Suprapubic skin (tissue), 4 donors: ENCODE measurements around the gene PIK3CG. TPM values are rescaled to one million over a fixed set of nuclear protein-coding genes. Genes with fewer than 3 reads are reported as not detected.

Source experiments
- DNase-seq, 2 donors: peaks; one replicate each; pipeline ENCODE4 v3.0.0-alpha.2; 2019; ENCODE audit warnings: low spot score in 2 of 2
- H3K27ac ChIP-seq: fragments of 200-600 bp; sonication (generic); one replicate; pipeline ENCODE4 v1.5.1; 2019
- H3K27me3 ChIP-seq: fragments of 200-600 bp; sonication (generic); one replicate; pipeline ENCODE4 v1.5.1; 2019
- H3K36me3 ChIP-seq: fragments of 200-600 bp; sonication (generic); one replicate; pipeline ENCODE4 v1.5.1; 2019
- H3K4me1 ChIP-seq: fragments of 200-600 bp; sonication (generic); one replicate; pipeline ENCODE4 v1.5.1; 2019
- H3K4me3 ChIP-seq: fragments of 200-600 bp; sonication (generic); one replicate; pipeline ENCODE4 v1.5.1; 2019; ENCODE audit warnings: mild to moderate bottlenecking
- H3K9me3 ChIP-seq: fragments of 200-600 bp; sonication (generic); one replicate; pipeline ENCODE4 v1.5.1; 2019
- EP300 ChIP-seq: sonication (generic); formaldehyde crosslinking; IDR thresholded peaks from one replicate; pipeline ENCODE4 v1.6.1; 2017; ENCODE audit warnings: antibody characterized with exemption
- POLR2A ChIP-seq, 2 donors: fragments of 450-650 bp; IDR thresholded peaks; one replicate each; pipeline ENCODE4 v1.6.1; 2017; ENCODE audit warnings: antibody characterized with exemption in 2 of 2, mild to moderate bottlenecking in 2 of 2, moderate library complexity in 2 of 2
- POLR2AphosphoS5 ChIP-seq, 3 donors: sonication (generic); formaldehyde crosslinking; IDR thresholded peaks; one replicate each; pipeline ENCODE4 v1.6.1; 2017; ENCODE audit warnings: antibody characterized with exemption in 3 of 3
- WGBS: methylation state at CpG from one replicate; pipeline ENCODE4 v1.1.5; 2018; 5-methylcytosine and 5-hydroxymethylcytosine counted together
- total RNA-seq, 4 donors: library from RNA; depleted of rRNA; stranded (reverse); fragments of >200 nt; gene quantifications; one replicate each; pipeline ENCODE4 v1.1.0, GENCODE V29; 2016
- TF ChIP-seq, protein P1 (sequence below), 2 donors: fragments of 200-600 bp in 1 of 2; fragments of 450-650 bp in 1 of 2; sonication (generic) in 1 of 2; IDR thresholded peaks; one replicate each; pipeline ENCODE4 v1.5.1; 2016 to 2019; ENCODE audit warnings: antibody characterized with exemption in 2 of 2, mild to moderate bottlenecking in 1 of 2, moderate library complexity in 1 of 2

PIK3CG gene
- total RNA-seq, 4 donors from 2014 or later: 1.3 to 6.2 (median 2.3) TPM

DNA sequence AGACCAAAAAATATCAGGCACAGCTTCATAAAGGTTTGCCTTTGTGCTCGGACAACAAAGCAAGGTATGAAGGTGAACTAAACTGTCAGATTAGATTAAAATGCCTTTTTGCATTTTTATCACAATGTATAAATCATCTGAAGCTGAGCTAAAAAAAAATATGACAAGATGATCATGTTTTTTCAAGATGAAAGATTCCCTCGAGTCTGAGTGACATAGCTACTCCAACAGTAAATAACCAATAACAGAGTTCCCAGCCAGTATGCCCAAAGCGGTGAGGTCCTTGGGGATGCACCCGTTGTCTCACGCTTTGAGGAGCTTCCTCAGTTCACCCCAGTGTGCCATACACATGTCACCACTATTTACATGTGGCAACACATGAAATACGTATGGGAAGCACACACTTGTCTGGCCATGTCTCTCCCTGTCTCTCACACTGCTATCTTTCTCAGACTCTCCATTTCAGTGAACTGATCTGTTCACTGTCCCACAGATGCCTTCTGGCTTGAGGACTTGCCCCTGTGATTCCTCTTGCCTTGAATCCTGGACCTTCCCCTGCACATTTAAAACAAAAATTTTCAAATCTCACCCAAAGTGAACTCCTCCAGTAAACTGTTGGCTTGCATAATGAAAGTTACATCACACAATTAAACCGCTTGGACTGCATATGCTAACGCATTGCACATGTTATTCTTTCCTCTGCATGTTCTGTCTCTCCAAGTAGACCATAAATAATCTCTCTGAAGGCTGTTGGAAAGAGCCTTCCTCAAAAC lies 2.6 kb upstream of the PIK3CG start:
- Histone ChIP-seq H3K27me3 (no peaks in the 10 kb centered on the region), H3K36me3 (no peaks in the 10 kb centered on the region), H3K27ac (no peak overlapping the region), H3K4me1 (peaks cover 19% of the 10 kb centered on the region), H3K9me3 (no peaks in the 10 kb centered on the region), H3K4me3 (no peak overlapping the region)
- no peak for DNase-seq
- TF ChIP-seq POLR2A (IDR thresholded peaks at IDR 0.05) (no peak), EP300 (no peak), POLR2AphosphoS5 (IDR thresholded peaks at IDR 0.05) (no peak)
- TF ChIP-seq, protein P1, sequence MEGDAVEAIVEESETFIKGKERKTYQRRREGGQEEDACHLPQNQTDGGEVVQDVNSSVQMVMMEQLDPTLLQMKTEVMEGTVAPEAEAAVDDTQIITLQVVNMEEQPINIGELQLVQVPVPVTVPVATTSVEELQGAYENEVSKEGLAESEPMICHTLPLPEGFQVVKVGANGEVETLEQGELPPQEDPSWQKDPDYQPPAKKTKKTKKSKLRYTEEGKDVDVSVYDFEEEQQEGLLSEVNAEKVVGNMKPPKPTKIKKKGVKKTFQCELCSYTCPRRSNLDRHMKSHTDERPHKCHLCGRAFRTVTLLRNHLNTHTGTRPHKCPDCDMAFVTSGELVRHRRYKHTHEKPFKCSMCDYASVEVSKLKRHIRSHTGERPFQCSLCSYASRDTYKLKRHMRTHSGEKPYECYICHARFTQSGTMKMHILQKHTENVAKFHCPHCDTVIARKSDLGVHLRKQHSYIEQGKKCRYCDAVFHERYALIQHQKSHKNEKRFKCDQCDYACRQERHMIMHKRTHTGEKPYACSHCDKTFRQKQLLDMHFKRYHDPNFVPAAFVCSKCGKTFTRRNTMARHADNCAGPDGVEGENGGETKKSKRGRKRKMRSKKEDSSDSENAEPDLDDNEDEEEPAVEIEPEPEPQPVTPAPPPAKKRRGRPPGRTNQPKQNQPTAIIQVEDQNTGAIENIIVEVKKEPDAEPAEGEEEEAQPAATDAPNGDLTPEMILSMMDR (IDR thresholded peaks at IDR 0.05): no peak
- 46% methylated on average over 8 of the region's 8 CpGs for WGBS

DNA sequence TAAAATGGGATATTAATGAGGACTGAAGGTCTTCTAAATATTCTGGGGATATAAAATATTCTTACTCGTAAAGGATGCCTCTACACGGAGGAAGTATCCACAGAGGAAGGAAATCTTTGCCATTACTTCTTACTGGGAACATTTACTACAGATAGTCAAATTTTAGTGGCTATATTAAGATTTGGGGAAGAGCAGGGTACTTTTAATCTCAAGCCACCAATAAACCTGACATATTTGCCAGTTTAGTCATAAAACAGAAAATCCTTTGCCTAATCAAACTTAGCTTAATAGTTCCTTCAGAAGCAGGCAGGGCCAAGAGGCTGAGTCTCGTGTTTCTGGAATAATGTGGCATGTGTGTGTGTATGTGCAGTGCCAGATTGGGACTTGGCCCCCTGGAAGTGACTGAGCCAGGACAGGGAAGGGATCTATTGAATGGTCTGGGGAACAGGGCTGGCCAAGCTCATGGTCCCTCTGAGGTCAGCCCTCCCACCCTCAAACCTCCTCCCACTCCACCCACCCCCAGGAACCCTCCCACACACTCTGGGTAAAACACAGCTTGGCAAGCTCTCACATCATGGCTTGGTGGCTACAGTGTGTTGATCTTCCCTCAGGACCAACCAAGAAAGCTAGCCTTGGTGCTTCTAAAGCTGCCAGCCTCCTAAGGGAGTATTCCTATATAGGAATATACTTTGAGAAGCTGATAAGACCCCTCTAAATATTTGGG lies 1.6 kb upstream of the PIK3CG start:
- WGBS: 43% methylated on average over 3 of the region's 3 CpGs
- Histone ChIP-seq H3K4me3 (no peak overlapping the region), H3K9me3 (no peaks in the 10 kb centered on the region), H3K27me3 (no peaks in the 10 kb centered on the region), H3K27ac (no peak overlapping the region), H3K36me3 (no peaks in the 10 kb centered on the region), H3K4me1 (peaks cover 19% of the 10 kb centered on the region)
- TF ChIP-seq, protein P1 (IDR thresholded peaks at IDR 0.05): no peak
- no peak for TF ChIP-seq POLR2AphosphoS5 (IDR thresholded peaks at IDR 0.05)
- TF ChIP-seq POLR2A (IDR thresholded peaks at IDR 0.05): no peak
- TF ChIP-seq EP300: no peak
- DNase-seq: peak in 1 of 2 donors; percentile 62

- no peak overlapping the region for H3K4me3 ChIP-seq
- H3K36me3 ChIP-seq: no peaks in the 10 kb centered on the region
- H3K9me3 ChIP-seq: no peaks in the 10 kb centered on the region
- TF ChIP-seq, protein P1 (IDR thresholded peaks at IDR 0.05): no peak
- TF ChIP-seq POLR2A (IDR thresholded peaks at IDR 0.05) (no peak), EP300 (no peak), POLR2AphosphoS5 (IDR thresholded peaks at IDR 0.05) (no peak)
- no peak overlapping the region for H3K27ac ChIP-seq
- H3K4me1 ChIP-seq: peaks cover 19% of the 10 kb centered on the region
- H3K27me3 ChIP-seq: no peaks in the 10 kb centered on the region
- DNase-seq: no peak
- 71% methylated on average over 2 of the region's 2 CpGs for WGBS
Measured at GRCh38 chr7:106864298-106865081, 592 bp upstream of the PIK3CG start.

DNA sequence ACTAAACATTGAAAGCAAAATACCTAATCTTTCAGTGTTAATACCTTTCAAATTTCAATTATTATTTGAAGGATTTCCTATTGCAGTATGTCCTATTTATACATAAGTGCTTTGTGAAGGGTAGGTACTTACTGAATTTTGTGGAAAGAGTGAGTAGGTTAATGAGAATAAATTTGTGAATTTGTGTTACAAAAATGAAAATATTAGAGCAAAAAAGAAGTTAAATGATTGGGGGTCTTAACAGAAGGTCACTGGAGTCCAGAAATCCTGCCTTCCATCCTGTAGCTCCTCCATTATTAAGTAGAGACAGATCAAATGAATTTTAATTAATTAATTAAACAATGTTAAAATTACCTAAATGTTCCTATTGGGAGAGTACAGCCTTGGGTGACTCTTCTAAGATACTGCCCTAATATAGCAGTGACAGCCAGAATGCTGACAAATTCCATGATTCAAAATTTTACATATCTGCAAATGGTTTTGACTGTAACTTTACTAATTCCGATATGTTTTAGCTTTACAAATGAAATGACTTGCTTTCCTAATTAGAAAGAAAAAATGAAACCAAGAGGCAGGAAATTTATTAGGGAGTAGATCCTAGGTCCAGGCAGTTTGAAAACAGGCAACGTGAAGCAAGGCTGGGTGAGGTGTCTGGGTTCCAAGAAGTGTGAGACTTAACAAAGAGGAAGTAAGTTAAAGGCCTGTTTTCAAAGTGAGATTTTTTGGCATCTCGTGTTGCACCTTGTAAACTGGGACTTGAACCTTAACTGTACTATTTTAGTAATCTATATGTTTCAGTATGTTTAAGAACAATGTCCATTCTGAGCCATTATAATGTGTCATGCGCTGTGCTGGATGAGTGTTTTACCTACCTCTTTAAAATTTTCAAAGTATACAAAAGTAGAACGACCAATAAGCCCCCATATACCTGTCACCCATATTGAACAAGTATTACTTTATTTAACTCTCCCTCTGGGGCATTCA lies 1.5 kb downstream of the PIK3CG start:
- Histone ChIP-seq H3K27ac (no peak overlapping the region), H3K27me3 (no peaks in the 10 kb centered on the region), H3K4me3 (peak overlapping the region; percentile 40), H3K4me1 (peaks cover 19% of the 10 kb centered on the region), H3K9me3 (no peaks in the 10 kb centered on the region), H3K36me3 (no peaks in the 10 kb centered on the region)
- DNase-seq: no peak
- 72% methylated on average over 5 of the region's 5 CpGs for WGBS
- TF ChIP-seq, protein P1 (IDR thresholded peaks at IDR 0.05): no peak
- TF ChIP-seq POLR2AphosphoS5 (IDR thresholded peaks at IDR 0.05) (no peak), EP300 (no peak), POLR2A (IDR thresholded peaks at IDR 0.05) (no peak)
